ENCODE measurements around the gene CACNA2D1.

DNA sequence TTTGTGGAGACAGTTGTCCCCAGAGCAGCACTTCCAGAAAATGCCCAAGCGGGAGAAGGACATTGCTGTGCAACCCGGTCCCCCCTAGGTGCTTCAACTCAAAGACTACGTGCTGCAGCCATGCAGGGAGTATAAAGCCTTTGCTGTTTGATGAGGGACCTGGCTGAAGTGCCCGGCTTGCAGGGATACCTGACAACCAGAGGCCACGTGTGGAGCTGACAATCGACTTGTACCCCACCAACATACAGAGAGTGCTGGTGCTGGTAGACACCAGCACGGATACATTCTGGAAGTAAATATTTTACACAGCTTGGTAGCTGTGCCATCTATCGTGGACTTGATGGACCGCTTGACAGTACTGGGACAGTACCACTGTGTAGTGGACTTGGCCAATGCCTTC lies 240.6 kb downstream of the CACNA2D1 start:
- TF ChIP-seq, protein P1, sequence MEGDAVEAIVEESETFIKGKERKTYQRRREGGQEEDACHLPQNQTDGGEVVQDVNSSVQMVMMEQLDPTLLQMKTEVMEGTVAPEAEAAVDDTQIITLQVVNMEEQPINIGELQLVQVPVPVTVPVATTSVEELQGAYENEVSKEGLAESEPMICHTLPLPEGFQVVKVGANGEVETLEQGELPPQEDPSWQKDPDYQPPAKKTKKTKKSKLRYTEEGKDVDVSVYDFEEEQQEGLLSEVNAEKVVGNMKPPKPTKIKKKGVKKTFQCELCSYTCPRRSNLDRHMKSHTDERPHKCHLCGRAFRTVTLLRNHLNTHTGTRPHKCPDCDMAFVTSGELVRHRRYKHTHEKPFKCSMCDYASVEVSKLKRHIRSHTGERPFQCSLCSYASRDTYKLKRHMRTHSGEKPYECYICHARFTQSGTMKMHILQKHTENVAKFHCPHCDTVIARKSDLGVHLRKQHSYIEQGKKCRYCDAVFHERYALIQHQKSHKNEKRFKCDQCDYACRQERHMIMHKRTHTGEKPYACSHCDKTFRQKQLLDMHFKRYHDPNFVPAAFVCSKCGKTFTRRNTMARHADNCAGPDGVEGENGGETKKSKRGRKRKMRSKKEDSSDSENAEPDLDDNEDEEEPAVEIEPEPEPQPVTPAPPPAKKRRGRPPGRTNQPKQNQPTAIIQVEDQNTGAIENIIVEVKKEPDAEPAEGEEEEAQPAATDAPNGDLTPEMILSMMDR (IDR thresholded peaks at IDR 0.05) = no peak
- TF ChIP-seq POLR2A (IDR thresholded peaks at IDR 0.05) = no peak
- TF ChIP-seq POLR2AphosphoS5 (IDR thresholded peaks at IDR 0.05) = no peak
